Pancreas (tissue), 10 donors: ENCODE measurements around the gene RLBP1. TPM values are rescaled to one million over a fixed set of nuclear protein-coding genes. Genes with fewer than 3 reads are reported as not detected.

Experiments used
- ATAC-seq, 4 donors: fragments of 200-7000 bp; cut with Tn5 transposase; one replicate each; pipeline versions ENCODE4 v1.8.0 to v1.9.1; 2020; ENCODE audit warnings: mild to moderate bottlenecking in 4 of 4, moderate library complexity in 4 of 4
- DNase-seq, 6 donors: peaks; one replicate each; pipeline ENCODE4 v3.0.0-alpha.2; 2020
- FAIRE-seq: peaks from 2 replicates; lab custom pipeline; 2012; peaks lifted over from hg19 to GRCh38; lab: Jason Lieb, UNC
- H3K27ac ChIP-seq, 4 donors: fragments of 200-600 bp; sonication (generic); 1 replicate in 3 of 4; 2 replicates in 1 of 4; pipeline versions ENCODE4 v1.5.0 to v1.8.0; 2020
- H3K27me3 ChIP-seq, 4 donors: fragments of 200-600 bp; one replicate each; pipeline ENCODE4 v1.8.0; 2021
- H3K36me3 ChIP-seq, 3 donors: fragments of 200-600 bp; sonication (generic) in 1 of 3; one replicate each; pipeline versions ENCODE4 v1.5.0 to v1.8.0; 2020 to 2021
- H3K4me1 ChIP-seq, 3 donors: fragments of 200-600 bp; one replicate each; pipeline ENCODE4 v1.8.0; 2021
- H3K4me3 ChIP-seq, 4 donors: fragments of 200-600 bp; sonication (generic) in 2 of 4; one replicate each; pipeline versions ENCODE4 v1.5.0 to v1.8.0; 2020 to 2021
- H3K9me3 ChIP-seq, 4 donors: fragments of 200-600 bp; one replicate each; pipeline ENCODE4 v1.8.0; 2021
- CTCF ChIP-seq, 4 donors: fragments of 200-600 bp; sonication (generic) in 3 of 4; IDR thresholded peaks; one replicate each; pipeline versions ENCODE4 v1.5.0 to v1.8.0; 2021; ENCODE audit warnings: antibody characterized with exemption in 4 of 4
- WGBS, 2 donors: extraction: QIAGEN DNeasy Blood & Tissue Kit; methylation state at CpG; one replicate each; pipeline ENCODE4 v1.1.7; 2013; 5-methylcytosine and 5-hydroxymethylcytosine counted together
- intact Hi-C, 3 donors: fragments of 100-400 bp; cut with DNase I; formaldehyde crosslinking; loops; one replicate each; pipeline versions ENCODE4 v1.11.1 to v1.14.2; 2022
- polyA plus RNA-seq, 2 donors: library from polyadenylated mRNA; stranded (reverse); fragments of 200-250 nt; gene quantifications; one replicate each; pipeline ENCODE4 v1.2.3, GENCODE V29; 2013
- total RNA-seq, 6 donors: library from RNA; stranded (reverse); fragmentation: NEBNext Ultra II Directional in 4 of 6; extraction: Animal tissue kit (Norgen Biotek cat#: 25700) in 4 of 6; gene quantifications; one replicate each; pipeline versions ENCODE4 v1.2.1 to v1.2.4, GENCODE V29; 2021 to 2023
- donor health status: healthy with polysubstance abuse.
- donor health status: DM: no; HTN: no; CAD: no; lungs with moderate emphysema.
- donor health status: DM: no; HTN: no; CAD: no.
- donor health status: control.
- donor health status: control.
- donor health status: Bipolar disorder and iron deficiency.
- donor health status: DM: yes; HTN: yes; CAD: no.
- donor health status: DM: no; HTN: no; CAD: no.
- donor health status: DM: no; HTN: no; CAD: no.
- donor health status: DM: yes; HTN: yes; CAD: no.

RLBP1 gene
- total and polyA plus RNA-seq, 8 donors = 0.19 TPM; not detected in 7

- peaks cover 37 to 44% (median 38%) of the 10 kb centered on the region in 3 donors for H3K4me1 ChIP-seq
- intact Hi-C loops = no loop called here
- no peaks in the 10 kb centered on the region for H3K9me3 ChIP-seq
- H3K36me3 ChIP-seq = peaks cover 0 to 4% (median 0%) of the 10 kb centered on the region in 3 donors
- no peak overlapping the region for H3K4me3 ChIP-seq
- ATAC-seq (no peak), FAIRE-seq (no peak), DNase-seq (no peak)
- no peaks in the 10 kb centered on the region for H3K27me3 ChIP-seq
- no peak for TF ChIP-seq CTCF (IDR thresholded peaks at IDR 0.05)
- 71 to 78% methylated on average over 5 of the region's 5 CpGs for WGBS, 2 donors
- no peak overlapping the region for H3K27ac ChIP-seq
These were observed 57.9 kb downstream of the RLBP1 start for GRCh38 chr15:89163271-89164055.

GRCh38 chr15:89161666-89162065, 59.7 kb downstream of the RLBP1 start:
- H3K27ac ChIP-seq = no peak overlapping the region
- intact Hi-C loops = no loop called here
- 71 to 74% methylated on average over 3 of the region's 3 CpGs for WGBS, 2 donors
- no peak for TF ChIP-seq CTCF (IDR thresholded peaks at IDR 0.05)
- no peaks in the 10 kb centered on the region for H3K27me3 ChIP-seq
- H3K9me3 ChIP-seq = no peaks in the 10 kb centered on the region
- FAIRE-seq = no peak
- ATAC-seq = no peak
- H3K4me3 ChIP-seq = no peak overlapping the region
- H3K4me1 ChIP-seq = peaks cover 23 to 28% (median 27%) of the 10 kb centered on the region in 3 donors
- DNase-seq = no peak
- H3K36me3 ChIP-seq = peaks cover 0 to 9% (median 0%) of the 10 kb centered on the region in 3 donors

Other genes starting within 250 kb of the RLBP1 start
- gene ABHD2, start 133.1 kb downstream of the RLBP1 start, total RNA-seq = 100 to 1,000 TPM; 104 to 151 (median 132) TPM
- 10 to 100 TPM in 1 of 2 donors, 1 to 10 TPM in 1; 7.9 to 16.2 TPM for gene ABHD2, start 133.1 kb downstream of the RLBP1 start, polyA plus RNA-seq
- gene FANCI, start 22.4 kb upstream of the RLBP1 start, total RNA-seq = 1 to 10 TPM; 1.9 to 4.8 (median 3.5) TPM
- 1 to 10 TPM; 1.5 to 3.1 TPM for gene FANCI, start 22.4 kb upstream of the RLBP1 start, polyA plus RNA-seq
- gene POLG, start 113.2 kb upstream of the RLBP1 start, total RNA-seq = 10 to 100 TPM; 19.3 to 38.1 (median 23.0) TPM
- 10 to 100 TPM; 48.5 to 52.0 TPM for gene POLG, start 113.2 kb upstream of the RLBP1 start, polyA plus RNA-seq